ENCODE measurements around the gene CDON.

The CDON gene

DNA sequence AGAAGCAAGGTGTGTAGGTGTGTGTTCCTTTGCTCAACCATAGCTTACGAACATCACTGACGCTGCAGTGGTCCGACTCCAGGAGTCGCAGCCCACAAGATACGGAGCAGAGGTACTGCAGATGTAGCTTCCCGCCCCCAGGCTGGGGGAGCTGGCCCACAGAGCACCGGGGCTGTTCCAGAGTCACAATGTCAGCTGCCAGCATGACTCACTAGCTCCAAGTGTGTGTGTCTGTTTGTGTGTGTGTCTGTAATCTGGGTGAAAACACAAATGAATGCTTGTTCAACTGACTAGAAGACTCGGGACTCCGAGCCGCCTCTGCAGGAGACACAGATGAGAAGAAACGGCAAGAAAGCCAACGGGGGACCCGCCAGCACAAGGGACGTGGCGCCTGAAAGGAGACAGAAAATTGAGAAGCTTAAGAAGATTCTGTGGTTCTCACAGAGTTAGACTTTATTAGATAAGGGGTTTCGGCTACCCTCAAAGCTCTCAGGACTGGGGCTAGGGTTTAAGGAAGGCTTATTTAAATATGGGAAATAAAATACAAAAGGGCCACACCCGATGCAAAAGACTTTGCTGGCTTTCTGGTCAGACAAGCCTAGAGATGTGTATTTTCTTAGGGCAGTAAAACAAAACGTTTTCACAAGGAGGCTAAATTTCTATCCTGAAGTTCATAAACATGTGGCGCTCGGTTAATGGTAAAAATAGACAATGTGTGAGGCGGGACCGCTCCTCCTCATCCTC is 106.1 kb downstream of the CDON start:
- no peak for DNase-seq (ENCODE audit: low read depth)

DNA sequence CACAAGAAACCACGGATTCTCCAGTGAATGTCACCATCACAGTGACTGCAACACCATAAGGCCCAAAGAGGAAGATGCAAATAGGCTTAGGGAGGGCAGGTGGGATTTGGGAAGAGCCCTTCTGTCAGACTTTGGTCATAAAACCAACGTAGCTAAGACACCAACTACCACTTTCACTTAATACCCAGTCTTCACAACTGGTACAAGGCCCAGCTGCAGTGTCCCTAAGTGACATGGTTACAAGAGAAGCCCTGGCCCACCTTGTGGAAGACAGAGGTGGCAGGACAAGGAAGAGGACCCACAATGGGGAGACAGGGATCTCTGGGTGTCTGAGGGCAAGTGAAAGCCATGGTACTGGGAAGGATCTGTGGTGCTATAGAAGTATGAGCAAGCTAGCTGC is 106.8 kb downstream of the CDON start:
- no peak for DNase-seq (ENCODE audit: low read depth)

DNA sequence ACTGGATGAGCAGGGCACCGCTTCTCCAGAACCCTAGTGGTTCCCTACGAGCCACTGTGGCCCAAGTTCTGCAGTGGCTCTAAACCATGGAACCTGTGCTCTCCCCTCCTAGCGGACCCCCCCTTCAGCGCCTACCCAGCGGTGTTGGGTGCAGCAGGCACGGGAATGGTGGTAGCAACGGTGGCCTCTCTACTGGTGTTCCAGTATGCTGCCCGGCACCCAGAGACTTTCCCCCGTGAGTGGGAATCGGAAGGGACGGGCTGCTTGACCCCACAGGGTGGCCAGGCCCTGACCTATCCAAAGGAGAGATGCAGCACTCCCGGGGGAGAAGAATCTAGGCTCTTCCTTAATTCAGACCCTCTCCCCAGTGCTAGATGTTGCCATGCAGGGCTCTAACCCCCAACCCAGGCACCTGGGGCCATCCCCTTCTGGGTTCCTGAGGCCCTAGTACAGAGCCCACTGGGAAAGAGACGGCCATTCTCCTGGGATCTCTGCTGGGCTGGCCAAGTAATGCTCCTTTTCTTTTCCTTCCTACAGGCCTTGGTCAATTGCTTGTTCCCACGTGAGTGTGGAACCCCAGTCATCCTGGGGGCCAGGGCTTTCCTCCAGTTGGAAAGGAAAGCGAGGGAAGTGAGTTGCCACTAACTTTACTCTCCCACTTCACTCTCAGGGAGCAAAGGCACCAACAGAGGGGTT is 107.6 kb downstream of the CDON start:
- no peak for DNase-seq (ENCODE audit: low read depth)

DNA sequence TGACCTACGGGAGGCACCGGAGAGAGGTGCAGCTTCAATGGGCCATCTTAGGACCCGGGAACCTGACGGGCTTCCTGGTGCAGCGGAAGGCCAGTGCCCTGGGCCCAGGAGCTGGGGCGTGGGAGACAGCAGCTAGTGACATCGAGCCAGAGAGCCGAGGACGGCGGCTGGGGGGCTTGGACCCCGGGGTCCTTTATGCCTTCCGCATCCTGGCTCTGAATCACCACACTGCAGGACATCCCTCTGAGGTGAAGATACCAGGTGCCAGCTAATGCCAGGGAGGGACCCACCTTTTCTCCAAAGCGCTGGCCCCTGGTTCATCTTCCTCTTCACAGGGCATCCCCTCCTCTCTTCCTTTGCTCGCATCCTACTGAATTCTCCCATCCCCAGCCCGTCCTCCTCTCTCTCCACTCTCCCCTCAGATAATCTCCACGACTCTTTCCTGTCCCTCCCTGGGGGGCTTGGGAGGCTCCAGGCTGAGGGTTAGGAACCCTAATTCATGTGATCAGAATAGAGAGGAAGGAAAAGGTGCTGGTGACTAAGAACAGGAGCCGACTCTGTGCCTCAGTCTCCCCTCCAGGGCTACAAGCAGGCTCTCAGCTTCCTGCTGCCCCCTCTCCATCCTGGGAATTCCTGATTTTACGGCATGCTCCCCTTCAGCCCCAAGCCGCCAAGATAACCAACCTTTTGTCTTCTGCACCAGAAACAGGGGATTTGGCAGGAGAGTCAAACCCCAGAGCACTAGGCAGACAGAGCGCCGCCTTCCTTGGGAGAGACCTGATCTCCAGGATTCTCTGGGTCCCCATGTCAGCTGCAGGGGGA is 108.3 kb downstream of the CDON start:
- no peak for DNase-seq (ENCODE audit: low read depth)

DNA sequence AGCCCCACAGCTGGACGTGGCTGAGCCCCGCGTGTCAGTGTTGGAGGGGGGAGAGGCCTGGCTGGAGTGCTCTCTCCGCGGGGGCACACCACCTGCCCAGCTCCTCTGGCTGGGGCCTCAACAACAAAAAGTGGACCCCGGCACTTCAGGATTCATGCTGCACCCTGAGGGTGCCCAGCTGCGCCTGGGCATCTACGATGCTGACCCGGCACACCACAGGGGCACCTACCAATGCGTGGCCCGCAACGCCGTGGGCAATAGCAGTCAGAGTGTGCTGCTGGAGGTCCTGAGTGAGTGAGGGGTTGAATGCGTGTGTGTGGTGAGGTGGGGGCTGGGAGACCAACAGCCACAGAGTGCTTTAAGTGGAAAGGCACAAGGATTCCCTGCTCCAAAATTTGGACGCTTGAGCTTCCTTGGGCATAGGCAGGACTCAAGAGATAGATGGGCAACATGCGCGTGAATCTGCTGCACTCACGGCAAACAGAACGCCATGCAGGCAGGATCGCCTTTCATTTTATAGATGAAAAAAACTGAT is 109.2 kb downstream of the CDON start:
- no peak for DNase-seq (ENCODE audit: low read depth)

DNA sequence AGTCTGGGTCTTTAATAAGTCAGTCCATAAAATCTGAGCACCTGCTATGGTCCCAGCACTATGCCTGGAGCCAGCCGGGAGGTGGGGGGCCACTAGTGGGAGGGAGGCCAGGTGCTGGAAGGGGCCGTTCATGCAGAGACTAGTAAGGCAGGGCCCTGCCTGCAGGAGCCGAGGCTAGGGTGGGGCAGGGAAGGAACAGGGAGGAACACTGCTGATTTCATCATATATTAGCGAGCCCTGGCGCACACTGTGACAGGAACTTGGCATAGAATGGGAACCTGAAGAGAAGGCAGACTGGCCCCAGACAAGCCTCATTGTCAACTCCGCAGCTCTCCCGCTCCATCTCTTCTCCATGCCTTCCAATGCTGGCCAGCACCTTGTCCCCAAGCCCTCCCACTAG is 109.7 kb downstream of the CDON start:
- no peak for DNase-seq (ENCODE audit: low read depth)

DNA sequence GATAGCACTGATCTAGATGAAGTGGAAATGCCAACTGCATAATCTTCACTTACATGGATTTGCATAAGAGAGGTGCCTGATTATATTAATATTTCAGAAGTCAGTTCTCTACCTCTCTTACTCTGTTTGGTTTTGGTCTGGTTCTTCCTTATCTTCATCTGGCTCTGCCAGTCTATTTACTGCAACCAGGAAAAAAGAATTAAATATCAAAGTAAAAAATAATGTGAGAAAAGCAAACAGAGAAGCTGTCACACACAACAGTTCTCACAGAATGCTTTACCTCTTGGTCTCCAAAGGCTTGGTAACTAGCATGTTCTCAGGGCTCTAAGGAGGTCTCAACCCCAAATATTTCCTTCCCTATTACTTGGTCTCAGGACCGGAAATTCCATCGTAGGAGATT is 110.1 kb downstream of the CDON start:
- no peak for DNase-seq (ENCODE audit: low read depth)

DNA sequence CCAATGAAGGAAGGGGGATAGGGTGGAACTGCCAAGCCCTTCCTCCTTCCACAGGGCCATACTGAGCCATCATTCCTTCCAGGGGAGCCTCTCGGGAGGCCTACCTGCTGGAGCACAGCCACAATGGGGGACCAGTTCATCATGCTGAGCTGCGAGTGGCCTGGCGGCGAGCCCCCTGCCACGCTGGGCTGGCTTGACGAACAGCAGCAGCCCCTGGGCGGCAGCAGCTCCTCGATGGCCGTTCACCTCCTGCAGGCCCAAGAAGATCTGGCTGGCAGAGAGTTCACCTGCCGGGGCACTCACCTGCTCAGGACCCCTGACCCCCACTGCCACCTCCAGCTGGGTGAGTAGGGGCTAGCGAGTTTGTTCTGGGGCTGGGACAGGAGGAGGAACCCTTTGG is 110.9 kb downstream of the CDON start:
- no peak for DNase-seq (ENCODE audit: low read depth)

DNA sequence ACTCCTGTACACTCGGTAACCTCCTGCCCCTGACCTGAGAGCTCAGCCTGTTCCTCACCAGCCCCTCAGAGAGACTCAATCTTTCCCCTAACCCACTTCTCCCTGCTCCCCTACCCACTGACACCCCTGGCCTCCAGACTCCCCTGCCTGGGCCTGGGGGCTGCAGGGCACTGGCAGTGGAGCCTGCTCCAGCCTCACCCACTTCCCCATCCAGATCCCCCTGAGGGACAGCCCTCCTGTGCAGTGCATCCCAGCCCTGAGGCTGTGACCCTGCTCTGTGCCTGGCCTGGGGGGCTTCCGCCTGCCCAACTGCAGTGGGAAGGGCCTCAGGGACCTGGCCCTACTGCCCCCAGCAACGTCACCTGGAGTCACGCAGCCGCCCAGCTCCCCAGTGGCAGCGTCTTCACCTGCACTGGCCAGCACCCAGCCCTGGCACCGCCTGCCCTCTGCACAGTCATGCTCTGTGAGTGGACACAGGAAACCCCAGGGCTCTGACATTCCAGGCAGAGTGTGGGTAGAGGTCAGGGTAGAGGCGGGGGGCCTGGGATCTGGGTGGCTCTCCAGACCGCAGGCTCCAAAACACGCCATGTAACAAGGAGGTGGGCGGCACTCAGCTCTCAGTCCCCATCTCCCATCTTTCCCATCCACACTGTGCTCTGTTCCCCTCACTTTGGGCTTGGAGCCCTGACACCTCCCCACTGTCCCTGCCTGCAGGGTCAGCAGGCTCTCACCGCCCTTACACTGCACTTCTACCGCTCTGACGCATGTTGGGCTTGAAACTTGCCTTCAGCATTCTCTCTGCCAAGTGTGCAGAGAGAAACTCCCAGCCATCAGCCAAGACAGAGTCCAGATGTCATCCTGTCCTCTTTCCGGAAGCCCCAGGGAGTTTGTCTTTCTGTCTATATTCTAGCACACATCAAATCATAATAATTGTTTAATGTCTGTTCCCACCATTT is 111.7 kb downstream of the CDON start:
- DNase-seq (ENCODE audit: low read depth), result no peak

DNA sequence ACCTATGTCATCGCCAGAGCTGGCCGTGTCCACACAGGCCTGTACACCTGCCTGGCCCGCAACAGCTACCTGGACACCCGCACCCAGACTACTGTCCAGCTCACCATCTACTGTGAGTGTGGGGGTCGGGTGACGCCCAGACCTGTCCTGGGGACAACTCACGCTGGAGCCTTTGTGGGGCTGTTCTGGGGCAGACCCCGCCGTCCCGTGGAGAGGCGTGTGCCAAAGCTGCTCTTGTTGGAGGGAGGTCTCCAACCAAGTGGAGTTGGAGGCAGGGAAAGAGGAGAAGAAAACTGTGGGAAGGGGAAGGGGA is 112.5 kb downstream of the CDON start:
- no peak for DNase-seq (ENCODE audit: low read depth)

DNA sequence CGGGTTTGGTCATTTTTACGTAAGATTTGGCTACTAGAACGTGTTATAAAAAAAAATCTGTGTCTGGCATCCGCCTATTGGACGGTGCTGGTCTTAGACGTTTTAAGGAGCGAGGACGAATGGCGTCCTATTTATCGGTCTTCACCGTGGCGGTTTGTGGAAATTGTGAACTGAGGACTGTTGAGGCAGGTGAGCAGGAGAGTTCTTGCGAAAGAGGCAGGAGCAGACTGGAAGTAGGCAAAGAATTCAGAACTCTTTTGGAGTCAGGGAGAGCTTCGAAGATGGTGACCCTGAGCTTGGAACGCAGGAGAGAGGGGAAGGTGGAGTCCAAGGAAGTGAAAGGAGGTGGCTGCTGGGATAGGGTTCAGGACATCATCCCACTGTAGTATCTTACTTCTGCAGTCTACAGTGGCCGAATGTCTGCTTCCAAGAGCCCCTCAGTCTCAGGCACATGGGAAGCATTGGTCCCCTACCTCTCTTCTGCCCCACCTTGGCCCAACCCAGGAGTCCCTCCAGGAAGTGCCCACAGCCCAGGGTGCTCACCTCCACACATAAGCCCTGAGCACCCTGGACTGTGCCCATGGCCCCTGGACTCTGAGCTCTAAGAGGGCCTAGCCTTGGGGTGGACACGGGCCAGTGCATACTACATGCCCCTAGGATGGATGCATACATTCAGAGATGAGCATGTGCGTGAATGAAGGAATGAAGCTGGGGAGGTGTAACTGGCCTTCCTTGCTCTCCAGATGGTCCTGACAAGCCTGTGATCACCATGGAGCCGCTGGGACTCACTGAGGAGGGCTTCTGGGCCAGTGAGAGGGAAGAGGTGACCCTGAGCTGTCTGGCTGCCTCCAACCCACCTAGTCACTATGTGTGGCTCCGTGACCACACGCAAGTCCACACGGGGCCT is 113.1 kb downstream of the CDON start:
- no peak for DNase-seq (ENCODE audit: low read depth)

DNA sequence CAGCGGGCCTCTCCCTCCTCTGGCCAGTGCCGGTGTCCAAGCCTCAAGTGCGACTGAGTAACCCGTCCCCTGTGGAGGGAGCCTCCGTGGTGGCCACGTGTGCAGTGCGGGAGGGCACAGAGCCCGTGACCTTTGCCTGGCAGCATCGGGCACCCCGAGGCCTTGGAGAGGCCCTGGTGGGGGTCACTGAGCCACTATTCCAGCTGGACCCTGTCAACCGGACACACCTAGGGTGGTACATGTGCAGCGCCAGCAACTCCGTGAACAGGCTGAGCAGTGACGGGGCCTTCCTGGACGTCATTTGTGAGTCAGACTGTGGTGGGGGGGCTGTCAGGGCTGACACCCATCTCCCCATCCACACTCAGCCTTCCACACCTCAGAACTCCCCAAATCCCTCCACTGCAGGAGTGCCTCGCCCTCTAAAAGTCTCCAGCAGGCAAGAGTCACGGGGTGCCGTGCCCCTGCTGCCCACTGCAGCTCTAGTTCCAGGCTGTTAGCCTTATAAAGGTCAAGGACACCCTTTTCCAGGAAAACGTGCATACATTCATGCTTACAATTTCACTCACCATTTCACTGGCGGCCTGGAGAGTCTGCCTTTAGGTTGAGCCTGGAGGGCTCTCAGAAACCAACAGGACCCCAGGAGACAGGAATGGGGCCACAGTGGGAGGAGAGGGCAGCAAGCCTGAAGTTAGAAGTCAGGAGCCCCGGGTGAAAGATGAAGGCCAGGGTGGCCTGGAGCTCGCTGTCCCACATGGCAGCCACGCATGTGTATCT is 114.2 kb downstream of the CDON start:
- no peak for DNase-seq (ENCODE audit: low read depth)

DNA sequence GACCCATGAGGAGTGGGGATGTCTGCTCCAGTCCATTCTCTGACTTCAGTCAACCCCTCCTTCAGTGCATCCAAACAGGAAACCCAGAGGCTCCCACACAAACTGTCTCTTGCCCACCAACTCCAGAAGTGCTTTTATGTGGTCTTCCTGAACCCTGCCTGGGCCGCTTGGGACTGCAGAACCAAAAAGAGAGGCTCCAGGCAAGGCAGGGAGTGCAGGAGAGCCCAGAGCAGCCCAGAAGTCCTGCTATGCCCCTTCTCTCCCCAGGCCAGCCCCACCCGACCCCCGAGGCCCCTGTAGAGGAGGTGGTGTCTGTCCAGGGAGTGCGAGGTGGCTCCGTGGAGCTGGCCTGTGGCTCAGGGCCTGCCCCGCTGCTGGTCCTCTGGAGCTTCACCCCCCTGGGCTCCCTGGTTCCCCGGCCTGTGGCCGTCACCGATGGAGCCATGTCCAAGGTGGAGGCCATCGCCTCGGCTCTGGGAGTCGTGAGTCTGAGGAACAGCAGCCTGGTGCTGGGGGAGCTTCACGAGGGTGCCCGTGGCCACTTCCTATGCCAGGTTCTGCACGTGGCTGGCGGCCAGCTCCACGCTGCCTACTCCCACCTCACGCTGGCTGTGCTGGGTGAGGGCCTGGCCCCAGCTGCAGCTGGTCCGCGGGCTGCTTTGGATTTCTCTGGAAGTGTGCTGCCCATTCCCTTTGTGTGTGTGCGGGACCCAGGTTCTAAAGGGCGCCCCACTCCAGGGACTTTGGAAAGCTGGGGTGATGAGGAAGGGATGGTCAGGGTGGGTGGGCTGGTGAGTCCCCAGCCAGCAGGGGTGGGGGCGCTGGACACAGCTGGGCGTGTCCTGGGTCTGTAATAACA is 115.0 kb downstream of the CDON start:
- no peak for DNase-seq (ENCODE audit: low read depth)

DNA sequence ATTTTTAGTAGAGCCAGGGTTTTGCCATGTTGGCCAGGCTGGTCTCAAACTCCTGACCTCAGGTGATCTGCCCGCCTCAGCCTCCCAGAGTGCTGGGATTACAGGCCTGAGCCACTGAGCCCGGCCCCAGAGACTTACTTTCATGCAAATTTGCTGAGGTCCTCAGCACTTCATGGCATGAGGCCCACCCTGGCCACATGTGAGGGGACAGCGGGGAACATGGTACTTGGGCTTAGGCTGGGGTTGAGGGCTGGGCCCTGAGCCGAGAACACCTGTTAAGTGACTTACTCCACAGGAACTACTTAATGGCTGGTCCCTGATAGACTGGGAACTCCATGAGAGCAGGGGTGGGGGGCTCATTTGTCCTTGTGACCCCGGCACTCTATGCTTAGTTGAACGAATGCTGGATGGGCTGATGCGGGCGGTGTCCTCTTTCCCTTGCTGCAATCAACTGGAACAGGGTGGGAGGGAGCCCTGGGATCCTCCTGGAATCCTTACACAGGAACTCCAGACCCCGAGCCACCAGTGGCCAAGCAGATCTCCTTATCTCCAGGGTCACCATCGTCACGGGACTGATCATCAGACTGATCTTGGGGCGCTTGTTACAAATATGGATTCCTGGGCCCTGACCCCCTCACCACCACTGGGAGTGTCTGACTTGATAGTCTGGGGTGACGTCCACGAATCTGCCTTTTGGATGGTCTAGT is 115.8 kb downstream of the CDON start:
- DNase-seq (ENCODE audit: low read depth), result no peak

DNA sequence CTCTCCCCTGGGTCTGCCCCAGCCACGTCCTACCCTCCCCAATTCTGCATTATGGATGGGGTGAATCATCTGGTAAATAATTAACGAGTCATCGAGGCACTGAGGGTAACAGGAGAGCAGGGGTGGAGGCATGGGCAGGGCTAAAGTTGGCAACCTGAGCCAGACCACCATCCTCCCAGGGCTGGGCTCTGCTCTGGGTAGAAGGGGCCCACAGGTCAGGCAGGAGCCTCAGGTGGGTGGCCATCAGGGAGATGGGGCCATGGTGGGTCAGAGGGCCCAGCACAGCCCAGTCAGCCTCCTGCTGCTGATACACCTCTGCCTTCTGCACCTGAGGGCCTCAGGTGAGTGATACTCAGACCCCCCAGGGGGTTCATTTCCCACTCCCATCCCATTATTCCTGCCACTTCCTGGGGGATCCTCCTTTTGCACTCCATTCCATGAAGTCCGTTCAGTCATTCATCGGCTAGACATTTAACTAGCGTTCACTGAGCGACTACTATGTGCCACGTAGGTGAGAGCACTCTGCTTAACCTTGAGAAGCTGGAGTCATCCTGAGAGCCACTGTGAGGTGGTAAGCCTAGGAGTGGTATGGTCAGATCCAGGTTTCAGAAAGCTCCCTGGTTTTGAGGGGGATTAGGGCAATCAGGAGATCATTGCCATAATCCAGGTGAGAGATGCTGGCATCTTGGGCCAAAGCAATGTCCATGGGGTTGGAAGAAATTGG is 116.7 kb downstream of the CDON start, which contains the start of gene VSIG10L2:
Gene VSIG10L2 (plus strand): TSS at position 248 of the 724 bp plus-strand sequence. CDS start 12 bp downstream, at position 260.
- no peak for DNase-seq (ENCODE audit: low read depth)

DNA sequence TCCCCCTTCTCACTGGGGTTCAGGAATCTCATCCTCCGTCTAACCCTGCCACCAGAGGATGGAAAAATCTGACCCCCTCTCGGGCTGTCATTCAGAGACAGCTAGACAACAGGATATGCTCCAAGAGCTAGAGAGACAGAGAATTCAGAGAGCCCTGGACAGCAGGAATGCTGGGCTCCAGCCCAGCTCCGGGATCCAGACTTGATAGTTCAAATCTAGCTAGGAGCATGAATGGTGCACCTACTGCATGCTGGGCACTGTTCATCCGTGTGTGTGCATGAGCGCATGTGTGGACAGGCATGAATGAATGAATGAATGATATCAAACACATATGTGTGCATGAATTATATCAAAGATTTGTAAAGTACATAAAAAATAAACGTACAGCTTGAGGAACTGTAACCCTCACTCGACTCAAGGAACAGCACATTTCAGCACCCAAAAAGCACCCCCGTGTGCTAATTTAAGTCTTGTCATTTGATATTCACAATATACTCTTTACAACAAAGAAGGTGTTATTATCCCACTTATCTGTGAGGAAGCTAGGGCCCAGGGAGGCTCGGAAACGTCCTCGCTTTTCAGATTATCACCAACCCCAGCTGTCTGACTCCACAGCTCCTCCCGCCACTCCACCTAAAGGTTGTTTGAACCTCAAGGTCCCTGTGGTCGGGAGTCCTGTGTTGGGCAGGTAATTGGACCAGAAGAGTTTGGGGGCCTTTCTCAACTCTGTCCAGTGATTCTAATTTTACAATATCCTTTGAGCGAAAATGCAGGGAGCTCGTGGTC is 117.5 kb downstream of the CDON start:
- no peak for DNase-seq (ENCODE audit: low read depth)

Measured in activated T-helper 1 cell treated with Interleukin-2 at 50 U/mL for 16 hours (primary cell).